H9 (cell line): ENCODE measurements around the gene SMIM14. TPM values are rescaled to one million over a fixed set of nuclear protein-coding genes. Genes with fewer than 3 reads are reported as not detected.
A peak's percentile ranks its signal among the peaks of the same experiment; 100 is the strongest.

Experiments used
- DNase-seq: peaks from one replicate; pipeline ENCODE4 v3.0.0-alpha.2; 2017
- H2AFZ ChIP-seq: one replicate; pipeline ENCODE4 v1.6.1; 2013; ENCODE audit warnings: mild to moderate bottlenecking, low read length, control low read depth, moderate library complexity
- H2AK5ac ChIP-seq: 2 replicates; pipeline ENCODE4 v1.6.1; 2013; ENCODE audit warnings: low read length, control low read depth, mixed read lengths; ENCODE audit not compliant: insufficient read length
- H2BK120ac ChIP-seq: one replicate; pipeline ENCODE4 v1.6.1; 2013; ENCODE audit warnings: low read depth, mild to moderate bottlenecking, low read length, control low read depth, inconsistent platforms; ENCODE audit not compliant: poor library complexity, severe bottlenecking
- H2BK12ac ChIP-seq: 2 replicates; pipeline ENCODE4 v1.6.1; 2013; ENCODE audit warnings: low read length, control low read depth, mixed read lengths, low read depth; ENCODE audit not compliant: insufficient read length
- H2BK15ac ChIP-seq: 2 replicates; pipeline ENCODE4 v1.6.1; 2013; ENCODE audit warnings: low read depth, low read length, control low read depth
- H2BK20ac ChIP-seq: one replicate; pipeline ENCODE4 v1.6.1; 2013; ENCODE audit warnings: low read depth, mild to moderate bottlenecking, low read length, control low read depth, inconsistent platforms; ENCODE audit not compliant: poor library complexity, severe bottlenecking
- H2BK5ac ChIP-seq: 2 replicates; pipeline ENCODE4 v1.6.1; 2013; ENCODE audit warnings: low read length, control low read depth, mixed read lengths; ENCODE audit not compliant: insufficient read length
- H3K14ac ChIP-seq: 2 replicates; pipeline ENCODE4 v1.6.1; 2013; ENCODE audit warnings: low read length, control low read depth; ENCODE audit not compliant: insufficient read depth
- H3K18ac ChIP-seq: 2 replicates; pipeline ENCODE4 v1.6.1; 2013; ENCODE audit warnings: low read depth, mild to moderate bottlenecking, mixed read lengths, low read length, control low read depth; ENCODE audit not compliant: insufficient read length
- H3K23ac ChIP-seq: 2 replicates; pipeline ENCODE4 v1.6.1; 2013; ENCODE audit warnings: low read length, control low read depth, mixed read lengths, low read depth; ENCODE audit not compliant: insufficient read length
- H3K23me2 ChIP-seq: 2 replicates; pipeline ENCODE4 v1.6.1; 2013; ENCODE audit warnings: low read depth, mild to moderate bottlenecking, mixed read lengths, low read length, control low read depth; ENCODE audit not compliant: insufficient read length, poor library complexity, severe bottlenecking
- H3K27ac ChIP-seq: 2 replicates; pipeline ENCODE4 v1.5.1; 2013; ENCODE audit warnings: low read length, control low read depth, mixed read lengths, low read depth; ENCODE audit not compliant: insufficient read length
- H3K27me3 ChIP-seq: 2 replicates; pipeline ENCODE4 v1.6.1; 2013; ENCODE audit warnings: low read length, control low read depth, inconsistent platforms; ENCODE audit not compliant: insufficient read depth
- H3K4ac ChIP-seq: 2 replicates; pipeline ENCODE4 v1.6.1; 2013; ENCODE audit warnings: low read depth, mild to moderate bottlenecking, control low read depth, inconsistent platforms, low read length, moderate library complexity
- H3K4me1 ChIP-seq: 2 replicates; pipeline ENCODE4 v1.6.1; 2013; ENCODE audit warnings: low read length, control low read depth, inconsistent platforms; ENCODE audit not compliant: insufficient read depth
- H3K4me2 ChIP-seq: 2 replicates; pipeline ENCODE4 v1.6.1; 2013; ENCODE audit warnings: low read length, control low read depth, mixed read lengths; ENCODE audit not compliant: insufficient read length, insufficient read depth
- H3K56ac ChIP-seq: 2 replicates; pipeline ENCODE4 v1.6.1; 2013; ENCODE audit warnings: low read depth, mild to moderate bottlenecking, mixed read lengths, low read length, control low read depth; ENCODE audit not compliant: insufficient read length
- H3K79me1 ChIP-seq: 2 replicates; pipeline ENCODE4 v1.6.1; 2013; ENCODE audit warnings: low read depth, mild to moderate bottlenecking, moderate library complexity, low read length, control low read depth, inconsistent platforms; ENCODE audit not compliant: insufficient read depth, poor library complexity, severe bottlenecking
- H3K79me2 ChIP-seq: 2 replicates; pipeline ENCODE4 v1.6.1; 2013; ENCODE audit warnings: low read length, control low read depth, inconsistent platforms; ENCODE audit not compliant: insufficient read depth
- H3K9ac ChIP-seq: 2 replicates; pipeline ENCODE4 v1.6.1; 2013; ENCODE audit warnings: low read length, control low read depth, mixed read lengths; ENCODE audit not compliant: insufficient read length; ENCODE audit errors: extremely low read depth
- H3K9me3 ChIP-seq: one replicate; pipeline ENCODE4 v1.6.1; 2013; ENCODE audit warnings: low read depth, low read length, inconsistent platforms; ENCODE audit not compliant: control insufficient read depth
- H3T11ph ChIP-seq: one replicate; pipeline ENCODE4 v1.6.1; 2013; ENCODE audit warnings: mild to moderate bottlenecking, low read length, control low read depth, inconsistent platforms
- H4K20me1 ChIP-seq: one replicate; pipeline ENCODE4 v1.6.1; 2013; ENCODE audit not compliant: control insufficient read depth, insufficient read length, insufficient read depth
- H4K5ac ChIP-seq: 2 replicates; pipeline ENCODE4 v1.6.1; 2013; ENCODE audit warnings: low read depth, mild to moderate bottlenecking, mixed read lengths, low read length, control low read depth; ENCODE audit not compliant: insufficient read length
- H4K8ac ChIP-seq: replicated peaks from 2 replicates; pipeline ENCODE4 v1.6.1; 2013; ENCODE audit warnings: low read length, control low read depth, mixed read lengths, low read depth; ENCODE audit not compliant: insufficient read length
- H4K91ac ChIP-seq: 2 replicates; pipeline ENCODE4 v1.6.1; 2013; ENCODE audit warnings: low read depth, mild to moderate bottlenecking, moderate library complexity, mixed read lengths, low read length, control low read depth; ENCODE audit not compliant: insufficient read length
- H3K27ac Mint-ChIP-seq, 3 experiments: 2 replicates in 2 of 3; 3 replicates in 1 of 3; pipeline ENCODE4 v1.8.0; 2020 to 2021; ENCODE audit warnings: mixed read lengths in 3 of 3, mild to moderate bottlenecking in 1 of 3, moderate library complexity in 1 of 3
- H3K27me3 Mint-ChIP-seq: 2 replicates; pipeline ENCODE4 v1.8.0; 2021; ENCODE audit warnings: low read depth, mild to moderate bottlenecking, moderate library complexity, mixed read lengths
- H3K36me3 Mint-ChIP-seq, 3 experiments: 2 replicates in 2 of 3; 3 replicates in 1 of 3; pipeline ENCODE4 v1.8.0; 2020 to 2021; ENCODE audit warnings: low read depth in 3 of 3, mixed read lengths in 3 of 3; ENCODE audit not compliant: insufficient read depth in 1 of 3
- H3K4me1 Mint-ChIP-seq, 2 experiments: 2 replicates each; pipeline ENCODE4 v1.8.0; 2020; ENCODE audit warnings: mixed read lengths in 2 of 2
- H3K4me3 Mint-ChIP-seq, 2 experiments: 2 replicates in 1 of 2; 3 replicates in 1 of 2; pipeline ENCODE4 v1.8.0; 2020 to 2021; ENCODE audit warnings: mild to moderate bottlenecking in 2 of 2, mixed read lengths in 2 of 2, moderate library complexity in 1 of 2
- H3K9me3 Mint-ChIP-seq, 2 experiments: 2 replicates in 1 of 2; 3 replicates in 1 of 2; pipeline ENCODE4 v1.8.0; 2020; ENCODE audit warnings: mild to moderate bottlenecking in 2 of 2, mixed read lengths in 2 of 2, moderate library complexity in 1 of 2
- CTCF ChIP-seq: fragments of 200-600 bp; sonication (generic); conservative IDR thresholded peaks from 3 replicates; pipeline ENCODE4 v1.8.0; 2021; ENCODE audit warnings: antibody characterized with exemption, mild to moderate bottlenecking
- WGBS: extraction: QIAGEN DNeasy Blood & Tissue Kit; methylation state at CpG from one replicate; pipeline ENCODE4 v1.1.7; 2013; ENCODE audit warnings: missing lambda C conversion rate, low lambda C conversion rate, mixed read lengths; ENCODE audit not compliant: insufficient read length; ENCODE audit errors: extremely low coverage; 5-methylcytosine and 5-hydroxymethylcytosine counted together
- total RNA-seq: library from RNA; stranded (reverse); gene quantifications from 2 replicates; pipeline ENCODE4 v1.2.1, GENCODE V29; 2021

Gene SMIM14
- total RNA-seq, 1 experiment from 2014 or later = 19.4 TPM

GRCh38 chr4:39627413-39627812 is 11.3 kb downstream of the SMIM14 start:
- no peak overlapping the region for H3K27ac ChIP-seq
- H3K4me1 ChIP-seq = no peaks in the 10 kb centered on the region; the same call in 1 of the 2 replicates
- no peak overlapping the region for H3K14ac ChIP-seq
- H3K23ac ChIP-seq = no peak overlapping the region
- peaks cover 2 to 13% (median 7%) of the 10 kb centered on the region in 3 experiments; a peak in 3 of 7 replicates for H3K36me3 Mint-ChIP-seq
- no peak overlapping the region for H2BK120ac ChIP-seq
- H3K4ac ChIP-seq = no peak overlapping the region
- H3K9me3 Mint-ChIP-seq = no peaks in the 10 kb centered on the region
- H2AK5ac ChIP-seq = no peak overlapping the region
- H3K9ac ChIP-seq = no peak overlapping the region
- WGBS = no CpG with 5 or more reads among the region's 2 CpGs
- H3K27ac Mint-ChIP-seq = 0 out of 7 replicates have a peak overlapping the region, but pooled peaks of 1 of the 3 experiments have one; percentile 31
- H2AFZ ChIP-seq = no peak overlapping the region
- H3K4me2 ChIP-seq = no peak overlapping the region
- no peak overlapping the region for H4K91ac ChIP-seq
- no peak overlapping the region for H2BK15ac ChIP-seq
- no peak overlapping the region for H2BK12ac ChIP-seq
- no peak overlapping the region for H4K8ac ChIP-seq
- H3K79me1 ChIP-seq = peaks cover 5% of the 10 kb centered on the region
- peaks cover 12 to 13% of the 10 kb centered on the region in 2 experiments for H3K4me1 Mint-ChIP-seq
- DNase-seq = no peak
- no peaks in the 10 kb centered on the region for H3K9me3 ChIP-seq
- no peak overlapping the region for H2BK20ac ChIP-seq
- no peak overlapping the region for H4K5ac ChIP-seq
- no peaks in the 10 kb centered on the region for H3K27me3 ChIP-seq
- no peaks in the 10 kb centered on the region for H4K20me1 ChIP-seq
- H3K79me2 ChIP-seq = no peaks in the 10 kb centered on the region
- H3K56ac ChIP-seq = no peak overlapping the region
- no peak for TF ChIP-seq CTCF
- no peaks in the 10 kb centered on the region for H3K23me2 ChIP-seq
- no peaks in the 10 kb centered on the region for H3K27me3 Mint-ChIP-seq
- H3K18ac ChIP-seq = no peak overlapping the region
- H3T11ph ChIP-seq = no peak overlapping the region
- H3K4me3 Mint-ChIP-seq = no peak overlapping the region
- no peak overlapping the region for H2BK5ac ChIP-seq
